Hippocampal formation (tissue), 2 donors: Measurements from ENCODE around the gene ARHGDIG.
"Not testable (repeated sequence)": the region's sequence is repeated elsewhere in the genome, so short reads cannot be mapped to it uniquely, and the experiment has no call there.

Source experiments
- DNase-seq, 2 donors: peaks; one replicate each; lab custom pipeline; 2025; lab: John Stamatoyannopoulos, UW

The ARHGDIG gene

GRCh38 chr16:263944-264343 lies 16.4 kb upstream of the ARHGDIG start:
- DNase-seq: no peak

- DNase-seq: no peak
Measured at GRCh38 chr16:264440-264951, 15.9 kb upstream of the ARHGDIG start.

GRCh38 chr16:265002-265529 lies 15.3 kb upstream of the ARHGDIG start:
- DNase-seq: no peak

GRCh38 chr16:265711-266110 lies 14.7 kb upstream of the ARHGDIG start:
- DNase-seq: no peak

GRCh38 chr16:266258-267164 lies 13.9 kb upstream of the ARHGDIG start:
- no peak for DNase-seq

GRCh38 chr16:267562-267961 lies 12.8 kb upstream of the ARHGDIG start:
- DNase-seq: not testable (repeated sequence)

- DNase-seq: no peak
Measured at GRCh38 chr16:268141-269053, 12.0 kb upstream of the ARHGDIG start.

- no peak for DNase-seq
Measured at GRCh38 chr16:269061-269796, 11.2 kb upstream of the ARHGDIG start.

GRCh38 chr16:270381-271255 lies 9.8 kb upstream of the ARHGDIG start:
- DNase-seq: no peak

GRCh38 chr16:272633-273546 lies 7.5 kb upstream of the ARHGDIG start:
- no peak for DNase-seq

- no peak for DNase-seq
Measured at GRCh38 chr16:273547-274421, 6.6 kb upstream of the ARHGDIG start.

GRCh38 chr16:275041-275641 lies 5.2 kb upstream of the ARHGDIG start:
- DNase-seq: no peak

GRCh38 chr16:275786-276232 lies 4.6 kb upstream of the ARHGDIG start, which contains the start of gene RGS11:
RGS11 (minus strand) TSS chr16:275944; CDS start chr16:275911, 33 bp downstream.
- DNase-seq: no peak

- no peak for DNase-seq
Measured at GRCh38 chr16:276426-277077, 3.8 kb upstream of the ARHGDIG start.

- no peak for DNase-seq
Measured at GRCh38 chr16:278863-279366, 1.5 kb upstream of the ARHGDIG start.

- no peak for DNase-seq
Measured at GRCh38 chr16:279531-279930, 860 bp upstream of the ARHGDIG start.

- DNase-seq: no peak
Measured at GRCh38 chr16:280005-280460, 358 bp upstream of the ARHGDIG start.
